Sigmoid colon (tissue), 4 donors: ENCODE measurements around the gene SPTBN4.

Source experiments
- EP300 ChIP-seq, 4 donors: sonication (generic); formaldehyde crosslinking; IDR thresholded peaks; one replicate each; pipeline ENCODE4 v1.6.1; 2017; ENCODE audit warnings: antibody characterized with exemption in 4 of 4
- POLR2A ChIP-seq, 2 donors: fragments of 450-650 bp; IDR thresholded peaks; one replicate each; pipeline ENCODE4 v1.6.1; 2016; ENCODE audit warnings: antibody characterized with exemption in 2 of 2, mild to moderate bottlenecking in 2 of 2, moderate library complexity in 2 of 2
- TF ChIP-seq, protein P1 (sequence below), 4 experiments: fragments of 450-650 bp in 3 of 4; fragments of 200-600 bp in 1 of 4; IDR thresholded peaks; one replicate each; pipeline ENCODE4 v1.5.1; 2016 to 2019; ENCODE audit warnings: antibody characterized with exemption in 4 of 4, mild to moderate bottlenecking in 3 of 4, moderate library complexity in 2 of 4

DNA sequence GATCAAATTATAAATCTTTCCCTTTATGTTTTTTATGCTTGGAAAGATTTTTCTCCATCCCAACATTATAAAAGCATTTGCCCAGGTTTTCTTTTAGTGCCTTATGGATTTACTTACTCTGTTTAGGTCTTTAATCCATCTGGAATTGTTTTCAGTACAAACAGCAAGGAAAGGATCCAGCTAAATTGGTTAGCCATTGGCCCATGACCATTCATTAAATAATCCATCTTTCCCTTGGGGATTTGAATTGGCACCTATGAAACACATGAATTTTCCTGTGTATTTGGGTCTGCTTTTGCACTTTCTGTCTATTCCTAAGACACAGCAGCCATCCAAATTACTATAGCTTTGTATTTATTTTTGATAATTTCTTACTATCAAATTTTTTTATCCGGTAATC, 81.0 kb downstream of the SPTBN4 start:
- TF ChIP-seq, protein P1, sequence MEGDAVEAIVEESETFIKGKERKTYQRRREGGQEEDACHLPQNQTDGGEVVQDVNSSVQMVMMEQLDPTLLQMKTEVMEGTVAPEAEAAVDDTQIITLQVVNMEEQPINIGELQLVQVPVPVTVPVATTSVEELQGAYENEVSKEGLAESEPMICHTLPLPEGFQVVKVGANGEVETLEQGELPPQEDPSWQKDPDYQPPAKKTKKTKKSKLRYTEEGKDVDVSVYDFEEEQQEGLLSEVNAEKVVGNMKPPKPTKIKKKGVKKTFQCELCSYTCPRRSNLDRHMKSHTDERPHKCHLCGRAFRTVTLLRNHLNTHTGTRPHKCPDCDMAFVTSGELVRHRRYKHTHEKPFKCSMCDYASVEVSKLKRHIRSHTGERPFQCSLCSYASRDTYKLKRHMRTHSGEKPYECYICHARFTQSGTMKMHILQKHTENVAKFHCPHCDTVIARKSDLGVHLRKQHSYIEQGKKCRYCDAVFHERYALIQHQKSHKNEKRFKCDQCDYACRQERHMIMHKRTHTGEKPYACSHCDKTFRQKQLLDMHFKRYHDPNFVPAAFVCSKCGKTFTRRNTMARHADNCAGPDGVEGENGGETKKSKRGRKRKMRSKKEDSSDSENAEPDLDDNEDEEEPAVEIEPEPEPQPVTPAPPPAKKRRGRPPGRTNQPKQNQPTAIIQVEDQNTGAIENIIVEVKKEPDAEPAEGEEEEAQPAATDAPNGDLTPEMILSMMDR (IDR thresholded peaks at IDR 0.05) = no peak
- no peak for TF ChIP-seq EP300 (IDR thresholded peaks at IDR 0.05)
- TF ChIP-seq POLR2A (IDR thresholded peaks at IDR 0.05) = no peak
